IMR-90 (cell line): ENCODE data around the gene PLSCR5. TPM values are rescaled to one million over a fixed set of nuclear protein-coding genes. Genes with fewer than 3 reads are reported as not detected.
A peak's percentile ranks its signal among the peaks of the same experiment; 100 is the strongest.

Experiments used
- ATAC-seq: fragments of 200-7000 bp; cut with Tn5 transposase; 2 replicates; pipeline ENCODE4 v1.9.1; 2020; ENCODE audit warnings: low read depth, mild to moderate bottlenecking, moderate library complexity
- BruUV-seq: library from RNA; stranded (reverse); fragments of 400-500 nt; replicated peaks from 2 replicates; lab custom pipeline; 2021; lab: Mats Ljungman, UMichigan
- CTCF ChIA-PET: fragments of 300-600 bp; formaldehyde crosslinking; extraction: SDS; loops from one replicate; lab custom pipeline; 2021; ENCODE audit warnings: antibody characterized with exemption; lab: Yijun Ruan, JAX
- POLR2A ChIA-PET: fragments of 300-600 bp; sonication (Branson Sonifier 250); formaldehyde crosslinking; loops from one replicate; lab custom pipeline; 2022; ENCODE audit warnings: antibody characterized with exemption; ENCODE audit not compliant: unreplicated experiment; lab: Charles Lee
- DNase-seq: peaks from one replicate; pipeline ENCODE4 v3.0.0; 2013
- H2AFZ ChIP-seq: replicated peaks from 2 replicates; pipeline ENCODE3; 2013; ENCODE audit warnings: low read length, mild to moderate bottlenecking; ENCODE audit not compliant: poor library complexity
- H2AK5ac ChIP-seq: 2 replicates; pipeline ENCODE4 v1.6.1; 2013; ENCODE audit warnings: low read depth, low read length, inconsistent platforms
- H2AK9ac ChIP-seq: replicated peaks from 2 replicates; pipeline ENCODE3; 2013; ENCODE audit warnings: mild to moderate bottlenecking, low read depth, low read length, moderate library complexity; ENCODE audit not compliant: poor library complexity
- H2BK120ac ChIP-seq: 2 replicates; pipeline ENCODE4 v1.6.1; 2013; ENCODE audit warnings: low read depth, low read length, inconsistent platforms
- H2BK15ac ChIP-seq: 3 replicates; pipeline ENCODE4 v1.6.1; 2013; ENCODE audit warnings: low read depth, low read length, inconsistent platforms
- H2BK20ac ChIP-seq: 2 replicates; pipeline ENCODE4 v1.6.1; 2013; ENCODE audit warnings: low read depth, mild to moderate bottlenecking, inconsistent platforms, low read length, moderate library complexity
- H2BK5ac ChIP-seq: 2 replicates; pipeline ENCODE4 v1.6.1; 2013; ENCODE audit warnings: mild to moderate bottlenecking, low read depth, low read length, inconsistent platforms; ENCODE audit not compliant: poor library complexity, severe bottlenecking
- H3K14ac ChIP-seq: replicated peaks from 2 replicates; pipeline ENCODE4 v1.6.1; 2013; ENCODE audit warnings: low read depth, low read length, inconsistent platforms
- H3K18ac ChIP-seq: 2 replicates; pipeline ENCODE4 v1.6.1; 2013; ENCODE audit warnings: low read depth, low read length, control low read depth
- H3K23ac ChIP-seq: 2 replicates; pipeline ENCODE4 v1.6.1; 2013; ENCODE audit warnings: low read depth, low read length, inconsistent platforms
- H3K27ac ChIP-seq: 2 replicates; pipeline ENCODE4 v1.5.1; 2013; ENCODE audit warnings: mild to moderate bottlenecking, control low read depth, low read length; ENCODE audit not compliant: insufficient read depth
- H3K27me3 ChIP-seq: 2 replicates; pipeline ENCODE4 v1.6.1; 2013; ENCODE audit warnings: low read length; ENCODE audit not compliant: control insufficient read depth, insufficient read depth
- H3K36me3 ChIP-seq: 2 replicates; pipeline ENCODE4 v1.6.1; 2013; ENCODE audit warnings: low read length, mixed read lengths; ENCODE audit not compliant: control insufficient read depth, insufficient read depth
- H3K4ac ChIP-seq: 2 replicates; pipeline ENCODE4 v1.6.1; 2013; ENCODE audit warnings: low read depth, low read length, inconsistent platforms
- H3K4me1 ChIP-seq: 2 replicates; pipeline ENCODE4 v1.6.1; 2013; ENCODE audit warnings: low read length, mixed read lengths; ENCODE audit not compliant: control insufficient read depth, insufficient read depth
- H3K4me2 ChIP-seq: 2 replicates; pipeline ENCODE4 v1.6.1; 2013; ENCODE audit warnings: low read depth, mild to moderate bottlenecking, control low read depth, low read length, moderate library complexity
- H3K4me3 ChIP-seq: 2 replicates; pipeline ENCODE4 v1.5.1; 2013; ENCODE audit warnings: low read depth, mild to moderate bottlenecking, control low read depth, low read length, moderate library complexity; ENCODE audit not compliant: insufficient read depth
- H3K56ac ChIP-seq: 2 replicates; pipeline ENCODE4 v1.6.1; 2013; ENCODE audit warnings: low read length, inconsistent platforms; ENCODE audit not compliant: insufficient read depth; ENCODE audit errors: extremely low read depth
- H3K79me1 ChIP-seq, 2 experiments: 2 replicates each; pipeline ENCODE4 v1.6.1; 2013; ENCODE audit warnings: low read length in 2 of 2, inconsistent platforms in 1 of 2, low read depth in 1 of 2
- H3K9ac ChIP-seq: 2 replicates; pipeline ENCODE4 v1.6.1; 2013; ENCODE audit warnings: low read depth, low read length, control low read depth
- H3K9me1 ChIP-seq: 2 replicates; pipeline ENCODE4 v1.6.1; 2013; ENCODE audit warnings: low read length, inconsistent platforms; ENCODE audit not compliant: insufficient read depth
- H3K9me3 ChIP-seq: 2 replicates; pipeline ENCODE4 v1.6.1; 2013; ENCODE audit warnings: low read length; ENCODE audit not compliant: control insufficient read depth, insufficient read depth
- H4K20me1 ChIP-seq: 2 replicates; pipeline ENCODE4 v1.6.1; 2013; ENCODE audit warnings: low read length, inconsistent platforms; ENCODE audit not compliant: insufficient read depth
- H4K5ac ChIP-seq: 2 replicates; pipeline ENCODE4 v1.6.1; 2013; ENCODE audit warnings: mild to moderate bottlenecking, low read depth, low read length, control low read depth
- H4K8ac ChIP-seq, 2 experiments: 2 replicates each; pipeline ENCODE4 v1.6.1; 2013; ENCODE audit warnings: low read depth in 2 of 2, low read length in 2 of 2, control low read depth in 1 of 2, inconsistent platforms in 1 of 2
- H4K91ac ChIP-seq: 2 replicates; pipeline ENCODE4 v1.6.1; 2013; ENCODE audit warnings: low read depth, low read length, inconsistent platforms; ENCODE audit not compliant: insufficient read depth
- MAFK ChIP-seq: IDR thresholded peaks from 2 replicates; pipeline ENCODE4 v1.6.1; 2012; ENCODE audit warnings: low read depth, low read length, improper control_type of control experiment
- RAD21 ChIP-seq: IDR thresholded peaks from 2 replicates; pipeline ENCODE4 v1.6.1; 2012; ENCODE audit warnings: low read length, improper control_type of control experiment
- WGBS, 2 experiments: methylation state at CpG; one replicate each; pipeline versions ENCODE4 v1.1.5 to v1.1.7; 2013; ENCODE audit warnings: missing lambda C conversion rate in 2 of 2; ENCODE audit not compliant: insufficient read length in 1 of 2; ENCODE audit errors: extremely low coverage in 2 of 2; 5-methylcytosine and 5-hydroxymethylcytosine counted together
- dilution Hi-C: fragments of 300-500 bp; cut with HindIII; formaldehyde crosslinking; loops from one replicate; pipeline ENCODE4 v1.14.3; 2018; ENCODE audit warnings: low sequenced_read_pairs; ENCODE audit not compliant: unreplicated experiment
- in situ Hi-C: fragments of 300-500 bp; cut with MboI; formaldehyde crosslinking; loops from 3 replicates; pipeline ENCODE4 v1.14.3; 2019; ENCODE audit warnings: low sequenced_read_pairs, inconsistent platforms, mixed read lengths
- intact Hi-C: fragments of 100-400 bp; cut with micrococcal nuclease; formaldehyde crosslinking; loops from 2 replicates; pipeline ENCODE4 v1.10.0; 2022
- polyA plus RNA-seq, 3 experiments: library from polyadenylated mRNA; depleted of rRNA; stranded (reverse); fragments of >200 nt; gene quantifications; 2 replicates each; pipeline ENCODE4 v1.2.3, GENCODE V29; 2012; ENCODE audit warnings: low replicate concordance in 1 of 3
- total RNA-seq: library from RNA; depleted of rRNA; stranded (reverse); fragments of >200 nt; gene quantifications from 2 replicates; pipeline ENCODE4 v1.2.3, GENCODE V29; 2012

The PLSCR5 gene
- total and polyA plus RNA-seq, 2 of the 4 experiments (the other 2 are of a cell fraction), result not detected

DNA sequence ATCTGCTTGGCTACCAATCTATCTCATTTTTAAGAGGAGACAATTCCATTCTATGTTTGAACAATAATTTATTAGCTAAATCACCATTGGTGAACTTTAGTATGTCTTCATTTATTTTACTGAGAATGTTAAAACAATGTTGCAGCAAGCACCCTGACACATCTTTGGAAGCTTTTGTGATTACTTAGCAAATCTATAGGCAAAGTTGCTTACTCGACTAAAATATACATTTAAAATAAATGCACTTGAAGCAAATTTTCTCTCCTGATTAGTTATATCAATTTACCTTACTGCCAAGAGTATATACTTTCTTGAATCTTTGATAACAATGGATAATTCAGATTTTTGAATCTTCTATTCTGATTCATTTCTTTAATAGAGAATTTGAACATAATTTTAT lies 31.0 kb downstream of the PLSCR5 start:
- Histone ChIP-seq H2AK5ac (no peak overlapping the region), H4K20me1 (no peaks in the 10 kb centered on the region), H2BK15ac (no peak overlapping the region), H3K27me3 (no peaks in the 10 kb centered on the region), H3K23ac (no peak overlapping the region), H3K4me2 (no peak overlapping the region), H3K9me3 (no peaks in the 10 kb centered on the region), H3K18ac (no peak overlapping the region), H4K8ac (no peak overlapping the region), H3K79me1 (no peaks in the 10 kb centered on the region), H4K91ac (no peak overlapping the region), H2BK120ac (no peak overlapping the region), H2BK20ac (no peak overlapping the region), H2AK9ac (no peak overlapping the region), H2BK5ac (no peak overlapping the region), H3K56ac (no peak overlapping the region), H3K36me3 (no peaks in the 10 kb centered on the region), H3K4ac (no peak overlapping the region), H3K4me3 (no peak overlapping the region), H3K27ac (no peak overlapping the region), H3K9me1 (no peaks in the 10 kb centered on the region), H3K9ac (no peak overlapping the region), H4K5ac (no peak overlapping the region), H2AFZ (no peak overlapping the region), H3K4me1 (0 out of 2 replicates have a peak, but pooled peaks cover 2% of the 10 kb centered on the region), H3K14ac (no peak overlapping the region)
- intact Hi-C loops, result no loop called here
- ChIA-PET POLR2A (no interaction called here), CTCF (interaction anchor here (0.6 to 1.0 kb wide), 2 partner anchors 346 to 385 kb away, joined by 3 to 4 read pairs; no protein-coding TSS in a partner anchor)
- TF ChIP-seq MAFK (peak; percentile 71), RAD21 (no peak)
- in situ Hi-C loops, result loop anchor here (10.0 kb wide), 1 partner anchor 509 kb away; no protein-coding TSS in a partner anchor
- DNase-seq, result no peak
- BruUV-seq, result no TSS peak
- no CpG with 5 or more reads among the region's 1 CpG for WGBS, 2 experiments
- dilution Hi-C loops, result no loop called here
- ATAC-seq, result no peak
